GM18498 (cell line): ENCODE data around the gene ZDHHC5.
"Not testable (repeated sequence)": the region's sequence is repeated elsewhere in the genome, so short reads cannot be mapped to it uniquely, and the experiment has no call there.

Source experiments
- ATAC-seq: cut with Tn5 transposase; IDR thresholded peaks from one replicate; pipeline ENCODE4 v1.9.1; 2021; ENCODE audit warnings: mild to moderate bottlenecking, moderate library complexity; ENCODE audit not compliant: unreplicated experiment

The ZDHHC5 gene

GRCh38 chr11:57663975-57664374 lies 3.9 kb upstream of the ZDHHC5 start:
- no peak for ATAC-seq

GRCh38 chr11:57667117-57667735 lies 688 bp upstream of the ZDHHC5 start:
- ATAC-seq, result peak; percentile 69

DNA sequence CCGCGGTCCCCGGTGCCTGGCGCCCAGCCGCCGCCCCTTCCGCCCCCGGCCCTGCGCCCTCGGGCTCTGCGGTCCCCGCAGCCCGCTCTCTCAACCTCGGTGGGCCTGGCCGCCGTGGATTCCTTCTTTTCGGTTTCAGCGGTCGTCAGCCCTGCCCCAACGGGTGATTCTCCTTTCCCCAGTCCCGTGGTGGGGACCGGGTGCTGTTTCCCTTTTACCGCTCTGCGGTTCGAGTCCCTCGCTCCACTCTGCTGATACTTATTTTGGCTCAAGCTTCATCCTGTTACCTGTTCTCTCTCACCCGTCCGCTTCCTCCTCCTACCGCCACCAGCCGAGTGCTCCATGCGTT lies 494 bp downstream of the ZDHHC5 start:
- ATAC-seq, result peak; percentile 15

- no peak for ATAC-seq
These were observed 6.3 kb downstream of the ZDHHC5 start for GRCh38 chr11:57674251-57674650.

GRCh38 chr11:57675176-57675941 lies 7.4 kb downstream of the ZDHHC5 start:
- ATAC-seq, result no peak

DNA sequence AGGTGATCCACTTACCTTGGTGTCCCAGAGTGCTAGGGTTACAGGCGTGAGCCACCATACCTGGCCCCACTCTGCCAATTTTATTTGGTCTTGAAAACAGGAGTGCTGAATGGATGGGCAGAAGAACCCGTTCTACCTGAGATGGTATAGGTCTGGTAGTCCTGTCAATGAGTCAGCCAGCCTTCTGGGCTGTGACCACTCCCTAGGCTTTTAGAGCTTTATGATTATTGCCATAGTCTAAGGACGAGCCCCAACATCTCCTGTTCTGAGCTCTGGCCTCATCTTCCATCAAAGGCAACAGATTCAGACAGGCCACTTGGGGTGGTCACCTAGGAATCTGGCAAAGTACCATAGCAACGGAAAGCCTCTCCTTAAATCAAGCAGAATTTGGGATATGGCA lies 11.5 kb downstream of the ZDHHC5 start:
- ATAC-seq, result no peak

- ATAC-seq, result peak; percentile 56
These were observed 12.6 kb downstream of the ZDHHC5 start for GRCh38 chr11:57680552-57680874.

DNA sequence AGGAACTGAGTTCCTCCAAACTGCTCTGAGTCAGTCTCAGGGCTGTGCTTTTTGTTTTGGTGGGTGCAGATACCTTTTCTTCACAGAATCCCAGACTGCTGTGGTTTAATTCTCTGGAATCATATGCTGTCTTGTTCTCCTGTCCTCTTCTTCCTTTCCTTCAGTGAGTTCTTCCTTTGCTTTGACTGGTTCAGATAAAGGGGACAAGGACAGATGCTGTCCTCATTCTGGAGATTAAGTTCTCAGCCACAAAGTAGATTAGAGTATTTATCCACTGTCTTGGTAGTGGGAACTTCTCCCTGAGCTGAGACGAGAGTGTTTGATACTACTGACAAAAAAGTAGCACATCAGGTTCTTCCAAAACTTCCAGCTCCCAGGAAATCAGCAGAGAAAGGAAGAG lies 13.3 kb downstream of the ZDHHC5 start:
- no peak for ATAC-seq

- ATAC-seq, result not testable (repeated sequence)
These were observed 22.6 kb downstream of the ZDHHC5 start for GRCh38 chr11:57690474-57690873.

DNA sequence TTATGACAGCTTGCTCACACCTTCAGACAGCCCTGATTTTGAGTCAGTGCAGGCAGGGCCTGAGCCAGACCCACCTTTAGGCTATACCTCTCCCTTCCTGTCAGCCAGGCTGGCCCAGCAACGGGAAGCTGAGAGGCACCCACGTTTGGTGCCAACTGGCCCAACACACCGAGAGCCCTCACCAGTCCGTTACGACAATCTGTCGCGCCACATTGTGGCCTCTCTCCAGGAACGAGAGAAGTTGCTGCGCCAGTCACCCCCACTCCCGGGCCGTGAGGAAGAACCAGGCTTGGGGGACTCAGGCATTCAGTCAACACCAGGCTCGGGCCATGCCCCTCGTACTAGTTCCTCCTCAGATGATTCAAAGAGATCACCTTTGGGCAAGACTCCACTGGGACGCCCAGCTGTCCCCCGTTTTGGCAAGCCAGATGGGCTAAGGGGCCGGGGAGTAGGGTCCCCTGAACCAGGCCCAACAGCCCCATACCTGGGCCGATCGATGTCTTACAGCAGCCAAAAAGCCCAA lies 31.0 kb downstream of the ZDHHC5 start:
- no peak for ATAC-seq

- ATAC-seq, result no peak
These were observed 31.9 kb downstream of the ZDHHC5 start for GRCh38 chr11:57699813-57700212.

- ATAC-seq, result no peak
These were observed 32.5 kb downstream of the ZDHHC5 start for GRCh38 chr11:57700425-57700824.

DNA sequence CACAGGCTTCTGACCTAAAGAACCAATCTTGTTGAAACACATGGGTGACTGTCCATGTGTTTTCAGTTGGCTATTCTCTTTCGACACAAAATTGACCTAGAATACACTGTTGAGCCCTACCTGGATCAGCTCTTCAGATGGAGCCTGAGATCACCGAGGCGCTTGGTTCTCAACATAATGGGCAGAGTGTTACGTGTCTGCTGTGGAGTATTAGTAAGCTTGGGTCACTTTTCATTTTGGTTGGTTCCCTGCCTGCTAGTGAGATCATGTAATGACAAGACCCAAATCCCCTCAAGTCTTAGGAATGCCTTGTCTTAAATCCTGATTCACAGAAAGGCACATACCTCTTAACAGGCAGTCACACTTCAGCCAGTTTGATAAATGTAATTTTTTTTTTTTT lies 35.4 kb downstream of the ZDHHC5 start:
- no peak for ATAC-seq

- no peak for ATAC-seq
These were observed 37.0 kb downstream of the ZDHHC5 start for GRCh38 chr11:57704932-57705331.

DNA sequence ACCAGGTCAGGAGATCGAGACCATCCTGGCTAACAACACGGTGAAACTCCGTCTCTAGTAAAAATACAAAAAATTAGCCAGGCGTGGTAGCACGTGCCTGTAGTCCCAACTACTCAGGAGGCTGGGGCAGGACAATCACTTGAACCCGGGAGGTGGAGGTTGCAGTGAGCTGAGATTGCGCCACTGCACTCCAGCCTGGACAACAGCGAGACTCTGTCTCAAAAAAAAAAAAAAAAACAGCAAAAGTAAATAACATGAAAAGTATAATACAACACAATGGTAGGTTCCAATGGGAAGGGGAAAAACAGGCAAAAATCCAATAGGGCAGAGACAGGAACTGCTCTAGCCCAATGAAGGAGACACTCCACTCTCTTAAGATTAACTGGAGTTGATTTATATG lies 37.5 kb downstream of the ZDHHC5 start:
- ATAC-seq, result not testable (repeated sequence)

GRCh38 chr11:57709802-57710367 lies 42.0 kb downstream of the ZDHHC5 start:
- ATAC-seq, result no peak

DNA sequence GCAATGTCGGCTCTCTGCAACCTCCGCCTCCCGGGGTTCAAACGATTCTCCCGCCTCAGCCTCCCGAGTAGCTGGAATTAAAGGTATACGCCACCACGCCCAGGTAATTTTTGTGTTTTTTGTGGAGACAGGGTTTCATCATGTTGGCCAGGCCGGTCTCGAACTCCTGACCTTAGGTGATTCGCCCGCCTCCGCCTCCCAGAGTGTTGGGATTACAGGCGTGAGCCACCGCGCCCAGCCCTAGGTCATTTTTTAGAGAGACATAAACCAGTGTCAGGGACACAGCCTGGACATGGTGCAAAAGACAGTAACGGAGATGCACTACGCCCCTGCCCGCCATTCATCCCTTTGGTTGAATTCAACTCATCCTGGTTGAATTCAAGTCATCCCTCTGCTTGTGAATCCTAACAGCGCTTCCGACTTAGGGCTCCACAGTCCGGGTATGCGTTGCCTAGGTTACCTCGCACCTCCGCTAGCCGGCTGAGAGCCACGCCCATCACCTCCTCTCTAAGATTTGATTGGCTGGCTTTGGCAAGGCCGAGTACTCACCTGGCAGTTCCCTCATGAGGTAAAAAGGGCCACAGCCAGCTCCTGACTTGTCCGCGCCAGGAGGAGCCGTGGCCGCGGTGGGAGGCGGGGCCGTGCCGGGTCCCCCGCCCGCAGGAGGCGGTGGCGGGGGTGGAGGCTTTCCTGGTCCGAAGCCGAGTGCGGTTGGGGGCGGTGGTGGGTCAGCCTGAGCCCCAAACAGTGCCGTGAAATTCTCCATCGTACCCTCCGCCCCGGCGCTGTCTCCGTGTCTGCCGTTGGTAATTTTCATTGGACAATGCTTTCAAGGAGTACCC lies 43.7 kb downstream of the ZDHHC5 start, which contains the start of gene MED19:
Gene MED19 (minus strand): TSS at position 802 of the 842 bp plus-strand sequence. CDS start 36 bp downstream, at position 766.
- ATAC-seq, result peak; percentile 51

GRCh38 chr11:57712256-57713150 lies 44.6 kb downstream of the ZDHHC5 start, which contains the start of gene TMX2:
TMX2 (plus strand) TSS chr11:57712593; CDS start chr11:57712619, 26 bp downstream.
- ATAC-seq, result peak; percentile 96

GRCh38 chr11:57713835-57714234 lies 45.9 kb downstream of the ZDHHC5 start:
- no peak for ATAC-seq

GRCh38 chr11:57716726-57717125 lies 48.8 kb downstream of the ZDHHC5 start:
- not testable (repeated sequence) for ATAC-seq
